Measurements from ENCODE around the gene RHBDD1. TPM values are rescaled to one million over a fixed set of nuclear protein-coding genes. Genes with fewer than 3 reads are reported as not detected.
A peak's percentile ranks its signal among the peaks of the same experiment; 100 is the strongest.

The RHBDD1 gene
- total RNA-seq, 1 donor from 2014 or later = 30.0 TPM

- DNase-seq (ENCODE audit: low spot score) = no peak
- H3K27me3 Mint-ChIP-seq (ENCODE audit: low read depth) = no peaks in the 10 kb centered on the region
- no peaks in the 10 kb centered on the region for H3K9me3 Mint-ChIP-seq (ENCODE audit: low read depth)
- TF ChIP-seq CTCF (IDR thresholded peaks at IDR 0.05) = no peak
- no peak overlapping the region for H3K27ac Mint-ChIP-seq (ENCODE audit: unreplicated experiment)
- H3K4me1 Mint-ChIP-seq (ENCODE audit: low read depth) = peaks cover 12% of the 10 kb centered on the region
- no peak overlapping the region for H3K4me3 Mint-ChIP-seq (ENCODE audit: unreplicated experiment)
- H3K36me3 Mint-ChIP-seq (ENCODE audit: low read depth) = peaks cover 11% of the 10 kb centered on the region
Measured at GRCh38 chr2:226865273-226865672, 29.4 kb downstream of the RHBDD1 start.

- no peaks in the 10 kb centered on the region for H3K9me3 Mint-ChIP-seq (ENCODE audit: low read depth)
- TF ChIP-seq CTCF (IDR thresholded peaks at IDR 0.05) = no peak
- H3K4me1 Mint-ChIP-seq (ENCODE audit: low read depth) = peaks cover 12% of the 10 kb centered on the region
- H3K4me3 Mint-ChIP-seq (ENCODE audit: unreplicated experiment) = no peak overlapping the region
- no peak overlapping the region for H3K27ac Mint-ChIP-seq (ENCODE audit: unreplicated experiment)
- H3K27me3 Mint-ChIP-seq (ENCODE audit: low read depth) = no peaks in the 10 kb centered on the region
- DNase-seq (ENCODE audit: low spot score) = no peak
- H3K36me3 Mint-ChIP-seq (ENCODE audit: low read depth) = peaks cover 11% of the 10 kb centered on the region
Measured at GRCh38 chr2:226865710-226866109, 29.9 kb downstream of the RHBDD1 start.

- Mint-ChIP-seq H3K9me3 (ENCODE audit: low read depth) (no peaks in the 10 kb centered on the region), H3K4me3 (ENCODE audit: unreplicated experiment) (no peak overlapping the region), H3K27ac (ENCODE audit: unreplicated experiment) (peak overlapping the region; percentile 2), H3K36me3 (ENCODE audit: low read depth) (peaks cover 11% of the 10 kb centered on the region), H3K27me3 (ENCODE audit: low read depth) (no peaks in the 10 kb centered on the region), H3K4me1 (ENCODE audit: low read depth) (peaks cover 11% of the 10 kb centered on the region)
- no peak for DNase-seq (ENCODE audit: low spot score)
- TF ChIP-seq CTCF (IDR thresholded peaks at IDR 0.05) = no peak
Measured at GRCh38 chr2:226868331-226869162, 32.7 kb downstream of the RHBDD1 start.

GRCh38 chr2:226869371-226869770 lies 33.5 kb downstream of the RHBDD1 start:
- peaks cover 11% of the 10 kb centered on the region for H3K36me3 Mint-ChIP-seq (ENCODE audit: low read depth)
- H3K4me3 Mint-ChIP-seq (ENCODE audit: unreplicated experiment) = no peak overlapping the region
- no peak for DNase-seq (ENCODE audit: low spot score)
- TF ChIP-seq CTCF (IDR thresholded peaks at IDR 0.05) = no peak
- H3K27me3 Mint-ChIP-seq (ENCODE audit: low read depth) = no peaks in the 10 kb centered on the region
- no peak overlapping the region for H3K27ac Mint-ChIP-seq (ENCODE audit: unreplicated experiment)
- no peaks in the 10 kb centered on the region for H3K9me3 Mint-ChIP-seq (ENCODE audit: low read depth)
- H3K4me1 Mint-ChIP-seq (ENCODE audit: low read depth) = peaks cover 12% of the 10 kb centered on the region

GRCh38 chr2:226873051-226873620 lies 37.3 kb downstream of the RHBDD1 start:
- H3K4me3 Mint-ChIP-seq (ENCODE audit: unreplicated experiment) = no peak overlapping the region
- H3K27me3 Mint-ChIP-seq (ENCODE audit: low read depth) = no peaks in the 10 kb centered on the region
- peak; percentile 44 for TF ChIP-seq CTCF (IDR thresholded peaks at IDR 0.05)
- no peak for DNase-seq (ENCODE audit: low spot score)
- peaks cover 4% of the 10 kb centered on the region for H3K36me3 Mint-ChIP-seq (ENCODE audit: low read depth)
- no peaks in the 10 kb centered on the region for H3K9me3 Mint-ChIP-seq (ENCODE audit: low read depth)
- peak overlapping the region; percentile 2 for H3K27ac Mint-ChIP-seq (ENCODE audit: unreplicated experiment)
- peaks cover 11% of the 10 kb centered on the region for H3K4me1 Mint-ChIP-seq (ENCODE audit: low read depth)

Data from chondrocyte (in vitro differentiated cells).